NK-92 treated with Interleukin-12 subunit alpha and Interleukin-12 subunit beta, amount 100 ng/mL, for 24 hours (cell line): ENCODE measurements around the gene KCNJ10.
"Not testable (repeated sequence)": the region's sequence is repeated elsewhere in the genome, so short reads cannot be mapped to it uniquely, and the experiment has no call there.

ENCODE experiments used
- DNase-seq: peaks from one replicate; lab custom pipeline; 2025; lab: John Stamatoyannopoulos, UW

The KCNJ10 gene

GRCh38 chr1:160061369-160062229 lies 8.4 kb downstream of the KCNJ10 start:
- DNase-seq, result no peak

- no peak for DNase-seq
Measured at GRCh38 chr1:160058087-160058486, 11.9 kb downstream of the KCNJ10 start.

- DNase-seq, result no peak
Measured at GRCh38 chr1:160056648-160057169, 13.3 kb downstream of the KCNJ10 start.

GRCh38 chr1:160053548-160054365 lies 16.2 kb downstream of the KCNJ10 start:
- DNase-seq, result no peak

DNA sequence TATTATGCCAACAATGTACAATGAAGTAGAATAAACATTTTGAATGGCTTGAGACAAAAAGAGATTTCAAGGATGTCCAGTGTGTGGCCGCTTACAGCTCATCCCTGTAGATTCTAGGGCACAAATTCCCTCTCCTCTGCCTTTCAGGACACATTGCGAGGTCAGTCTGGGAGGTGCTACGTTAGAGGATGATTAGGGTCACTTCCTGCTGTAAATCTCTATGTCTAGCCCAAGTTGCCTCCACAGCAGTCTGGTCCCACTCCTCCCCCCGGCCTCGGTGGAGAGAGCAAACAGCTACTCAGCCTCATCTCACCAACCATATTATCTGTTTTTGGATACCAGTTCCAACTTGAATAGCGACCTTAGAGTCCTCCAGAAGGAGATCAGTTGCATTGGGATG lies 17.0 kb downstream of the KCNJ10 start:
- no peak for DNase-seq

- no peak for DNase-seq
Measured at GRCh38 chr1:160050619-160051018, 19.3 kb downstream of the KCNJ10 start.

- DNase-seq, result not testable (repeated sequence)
Measured at GRCh38 chr1:160050182-160050581, 19.8 kb downstream of the KCNJ10 start.

GRCh38 chr1:160049101-160049500 lies 20.9 kb downstream of the KCNJ10 start:
- DNase-seq, result no peak

- no peak for DNase-seq
Measured at GRCh38 chr1:160048335-160048734, 21.6 kb downstream of the KCNJ10 start.

- DNase-seq, result no peak
Measured at GRCh38 chr1:160047111-160047991, 22.6 kb downstream of the KCNJ10 start.

- DNase-seq, result peak; percentile 7
Measured at GRCh38 chr1:160046494-160047110, 23.4 kb downstream of the KCNJ10 start.

DNA sequence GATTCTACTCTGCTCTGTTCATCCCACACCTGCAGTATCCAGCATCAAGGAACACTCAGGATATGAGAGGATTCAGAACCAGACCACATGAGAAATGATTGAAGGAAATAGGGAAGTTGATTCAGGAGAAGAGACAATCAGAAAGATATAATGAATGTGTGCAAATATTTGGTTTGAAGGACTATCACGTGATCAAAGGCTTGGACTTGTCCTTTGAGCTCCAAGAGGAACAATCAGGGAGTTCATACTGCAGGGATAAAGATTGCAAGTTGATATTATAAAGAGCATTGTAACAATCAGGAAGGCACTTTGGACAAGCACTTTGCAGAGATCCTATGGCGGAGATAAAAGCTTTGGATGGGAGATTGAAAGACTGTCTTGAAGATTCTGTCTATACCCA lies 24.3 kb downstream of the KCNJ10 start:
- no peak for DNase-seq

DNA sequence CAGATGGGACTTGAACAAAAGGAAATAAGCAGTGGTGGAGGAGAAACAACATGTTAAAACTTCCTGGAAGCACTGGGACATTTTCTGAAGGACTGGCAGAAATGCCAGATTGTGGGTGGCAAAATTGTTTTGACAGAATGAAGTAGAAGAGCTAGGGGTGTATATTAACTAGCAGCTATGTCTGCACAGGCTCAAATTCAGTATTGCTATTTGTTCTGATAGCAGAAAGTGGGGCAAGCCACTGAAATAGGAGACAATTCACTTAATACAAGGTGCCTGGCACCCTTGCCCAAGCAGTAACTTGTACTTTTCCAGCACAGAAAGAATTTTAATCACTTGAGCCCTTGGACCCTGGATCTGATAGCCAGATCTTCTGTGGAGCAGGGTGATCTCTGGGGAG lies 26.4 kb downstream of the KCNJ10 start:
- DNase-seq, result no peak

- DNase-seq, result no peak
Measured at GRCh38 chr1:160040476-160040875, 29.5 kb downstream of the KCNJ10 start.

GRCh38 chr1:160032165-160032820 lies 37.7 kb downstream of the KCNJ10 start:
- no peak for DNase-seq

DNA sequence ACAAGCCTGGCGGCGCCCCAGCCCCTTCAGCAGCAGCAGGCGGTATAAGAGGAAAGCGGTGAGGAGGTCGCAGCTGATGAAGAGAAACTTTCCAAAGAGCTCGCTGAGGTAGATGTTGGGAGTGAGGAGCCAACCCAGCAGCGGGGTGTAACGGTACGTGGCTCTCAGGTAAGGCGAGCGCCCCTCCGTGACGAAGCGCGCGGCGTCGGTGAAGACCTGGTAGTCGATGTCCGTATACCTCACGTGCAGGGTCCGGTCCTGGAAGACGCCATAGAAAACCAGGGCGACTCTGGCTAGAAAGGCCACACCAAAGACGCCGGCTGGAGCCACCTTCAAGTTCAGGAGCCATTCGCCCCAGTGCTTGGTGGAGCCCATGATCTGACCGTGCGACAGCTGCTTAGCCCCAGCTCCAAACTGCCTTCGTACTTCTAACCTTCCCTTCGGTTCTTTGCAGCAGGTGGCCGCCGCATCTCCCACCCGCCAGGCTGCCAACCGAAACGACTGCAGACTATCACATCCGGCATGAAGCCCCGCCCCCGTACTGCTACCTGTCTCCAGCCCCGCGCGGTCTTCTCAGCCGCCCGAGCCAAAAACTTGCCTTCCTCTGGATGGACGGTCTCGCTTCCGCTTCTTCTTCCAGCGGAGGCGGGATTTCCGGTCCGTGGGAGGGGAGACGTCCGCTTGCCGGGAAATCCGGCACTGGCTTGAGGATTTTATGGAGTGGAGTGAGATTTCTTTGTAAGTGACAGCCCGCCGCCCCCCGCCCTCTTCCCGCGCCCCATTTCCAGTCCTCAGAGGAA lies 38.4 kb downstream of the KCNJ10 start, which contains the start of gene PIGM:
Gene PIGM (minus strand): TSS at position 626 of the 800 bp plus-strand sequence. CDS start 251 bp downstream, at position 375.
- peak; percentile 95 for DNase-seq

- no peak for DNase-seq
Measured at GRCh38 chr1:160030657-160031364, 39.1 kb downstream of the KCNJ10 start.

- DNase-seq, result no peak
Measured at GRCh38 chr1:160028426-160028825, 41.5 kb downstream of the KCNJ10 start.

GRCh38 chr1:160025314-160025713 lies 44.6 kb downstream of the KCNJ10 start:
- no peak for DNase-seq
